KMS-11 (cell line): Measurements from ENCODE around the gene SMIM24.

Experiments
- H2AFZ ChIP-seq: fragments of 200-600 bp; sonication (generic); 2 replicates; pipeline ENCODE4 v1.6.1; 2016; ENCODE audit warnings: antibody characterized with exemption, mixed run types, low read depth
- H3K27ac ChIP-seq: fragments of 200-600 bp; sonication (generic); 2 replicates; pipeline ENCODE4 v1.6.1; 2016; ENCODE audit warnings: mild to moderate bottlenecking, mixed run types
- H3K27me3 ChIP-seq: fragments of 200-600 bp; sonication (generic); 2 replicates; pipeline ENCODE4 v1.6.1; 2017; ENCODE audit warnings: mild to moderate bottlenecking, low read depth, mixed run types, moderate library complexity; ENCODE audit not compliant: insufficient read depth
- H3K36me3 ChIP-seq: fragments of 200-600 bp; sonication (generic); 2 replicates; pipeline ENCODE4 v1.6.1; 2017; ENCODE audit warnings: mild to moderate bottlenecking, mixed run types; ENCODE audit not compliant: insufficient read depth
- H3K4me1 ChIP-seq: fragments of 200-600 bp; sonication (generic); 2 replicates; pipeline ENCODE4 v1.6.1; 2016; ENCODE audit warnings: mild to moderate bottlenecking, low read depth, mixed run types; ENCODE audit not compliant: poor library complexity, severe bottlenecking
- H3K4me2 ChIP-seq: fragments of 200-600 bp; sonication (generic); 2 replicates; pipeline ENCODE4 v1.7.0; 2016; ENCODE audit warnings: mild to moderate bottlenecking, mixed run types
- H3K4me3 ChIP-seq: fragments of 200-600 bp; sonication (generic); IDR thresholded peaks from 2 replicates; pipeline ENCODE4 v1.6.1; 2017; ENCODE audit warnings: low read depth, low read length, mixed read lengths; ENCODE audit not compliant: insufficient read depth
- H3K79me2 ChIP-seq: fragments of 200-600 bp; sonication (generic); 2 replicates; pipeline ENCODE4 v1.6.1; 2016; ENCODE audit warnings: low read depth, mixed run types; ENCODE audit not compliant: insufficient read depth
- H3K9ac ChIP-seq: fragments of 200-600 bp; sonication (generic); 2 replicates; pipeline ENCODE4 v1.6.1; 2016; ENCODE audit warnings: mild to moderate bottlenecking, mixed run types
- H4K20me1 ChIP-seq: fragments of 200-600 bp; sonication (generic); 2 replicates; pipeline ENCODE4 v1.6.1; 2016; ENCODE audit warnings: mild to moderate bottlenecking, mixed run types; ENCODE audit not compliant: insufficient read depth
- TF ChIP-seq, protein P1 (sequence below): fragments of 200-600 bp; sonication (generic); conservative IDR thresholded peaks from 2 replicates; pipeline ENCODE4 v1.6.1; 2017; ENCODE audit warnings: low read depth, mild to moderate bottlenecking, antibody characterized with exemption, low read length, moderate library complexity, mixed read lengths

The SMIM24 gene

DNA sequence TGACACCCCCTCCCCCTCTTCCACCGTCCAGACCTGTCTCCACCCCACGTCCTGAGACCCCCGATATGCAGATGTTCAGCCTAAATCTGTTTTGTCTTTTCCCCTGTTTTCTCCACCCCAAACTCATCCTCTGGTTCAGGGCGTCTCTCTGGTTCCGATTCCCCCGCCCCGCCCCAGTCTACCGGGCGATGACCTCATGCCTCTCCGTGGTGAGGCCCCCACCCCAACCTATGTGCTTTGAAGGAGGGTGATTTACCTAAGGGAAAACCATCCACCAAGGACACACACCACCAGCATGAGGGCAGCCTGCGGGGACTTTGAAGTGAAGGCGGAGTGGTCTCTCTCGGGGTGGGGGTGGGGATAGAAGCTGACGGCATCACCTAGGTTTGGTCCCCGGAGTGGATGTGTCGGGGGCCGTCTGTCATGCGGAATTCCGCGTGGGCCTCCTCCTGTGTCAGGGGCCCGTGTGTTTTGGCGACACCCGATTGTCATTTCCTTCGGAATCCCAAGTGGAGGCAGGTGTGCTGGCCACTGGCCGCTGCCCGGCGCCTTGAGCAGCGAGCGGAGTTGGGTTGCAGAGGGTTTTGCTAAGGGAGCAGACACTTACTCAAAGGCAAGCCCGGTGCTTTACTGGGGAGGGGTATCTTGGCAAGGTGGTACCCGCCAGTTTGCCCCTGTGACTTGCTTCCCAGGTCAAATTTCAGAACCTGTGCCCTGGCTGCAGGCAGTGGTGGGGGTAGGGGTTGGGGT lies 27.2 kb upstream of the SMIM24 start:
- Histone ChIP-seq H3K4me2 (peak overlapping the region; percentile 60), H3K27ac (no peak overlapping the region), H3K9ac (no peak overlapping the region; the same call in 1 of the 2 replicates), H3K4me1 (peaks cover 23% of the 10 kb centered on the region), H2AFZ (no peak overlapping the region), H4K20me1 (no peaks in the 10 kb centered on the region), H3K36me3 (no peaks in the 10 kb centered on the region), H3K27me3 (no peaks in the 10 kb centered on the region), H3K4me3 (no peak overlapping the region), H3K79me2 (peaks cover 37% of the 10 kb centered on the region)
- TF ChIP-seq, protein P1, sequence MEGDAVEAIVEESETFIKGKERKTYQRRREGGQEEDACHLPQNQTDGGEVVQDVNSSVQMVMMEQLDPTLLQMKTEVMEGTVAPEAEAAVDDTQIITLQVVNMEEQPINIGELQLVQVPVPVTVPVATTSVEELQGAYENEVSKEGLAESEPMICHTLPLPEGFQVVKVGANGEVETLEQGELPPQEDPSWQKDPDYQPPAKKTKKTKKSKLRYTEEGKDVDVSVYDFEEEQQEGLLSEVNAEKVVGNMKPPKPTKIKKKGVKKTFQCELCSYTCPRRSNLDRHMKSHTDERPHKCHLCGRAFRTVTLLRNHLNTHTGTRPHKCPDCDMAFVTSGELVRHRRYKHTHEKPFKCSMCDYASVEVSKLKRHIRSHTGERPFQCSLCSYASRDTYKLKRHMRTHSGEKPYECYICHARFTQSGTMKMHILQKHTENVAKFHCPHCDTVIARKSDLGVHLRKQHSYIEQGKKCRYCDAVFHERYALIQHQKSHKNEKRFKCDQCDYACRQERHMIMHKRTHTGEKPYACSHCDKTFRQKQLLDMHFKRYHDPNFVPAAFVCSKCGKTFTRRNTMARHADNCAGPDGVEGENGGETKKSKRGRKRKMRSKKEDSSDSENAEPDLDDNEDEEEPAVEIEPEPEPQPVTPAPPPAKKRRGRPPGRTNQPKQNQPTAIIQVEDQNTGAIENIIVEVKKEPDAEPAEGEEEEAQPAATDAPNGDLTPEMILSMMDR: no peak

DNA sequence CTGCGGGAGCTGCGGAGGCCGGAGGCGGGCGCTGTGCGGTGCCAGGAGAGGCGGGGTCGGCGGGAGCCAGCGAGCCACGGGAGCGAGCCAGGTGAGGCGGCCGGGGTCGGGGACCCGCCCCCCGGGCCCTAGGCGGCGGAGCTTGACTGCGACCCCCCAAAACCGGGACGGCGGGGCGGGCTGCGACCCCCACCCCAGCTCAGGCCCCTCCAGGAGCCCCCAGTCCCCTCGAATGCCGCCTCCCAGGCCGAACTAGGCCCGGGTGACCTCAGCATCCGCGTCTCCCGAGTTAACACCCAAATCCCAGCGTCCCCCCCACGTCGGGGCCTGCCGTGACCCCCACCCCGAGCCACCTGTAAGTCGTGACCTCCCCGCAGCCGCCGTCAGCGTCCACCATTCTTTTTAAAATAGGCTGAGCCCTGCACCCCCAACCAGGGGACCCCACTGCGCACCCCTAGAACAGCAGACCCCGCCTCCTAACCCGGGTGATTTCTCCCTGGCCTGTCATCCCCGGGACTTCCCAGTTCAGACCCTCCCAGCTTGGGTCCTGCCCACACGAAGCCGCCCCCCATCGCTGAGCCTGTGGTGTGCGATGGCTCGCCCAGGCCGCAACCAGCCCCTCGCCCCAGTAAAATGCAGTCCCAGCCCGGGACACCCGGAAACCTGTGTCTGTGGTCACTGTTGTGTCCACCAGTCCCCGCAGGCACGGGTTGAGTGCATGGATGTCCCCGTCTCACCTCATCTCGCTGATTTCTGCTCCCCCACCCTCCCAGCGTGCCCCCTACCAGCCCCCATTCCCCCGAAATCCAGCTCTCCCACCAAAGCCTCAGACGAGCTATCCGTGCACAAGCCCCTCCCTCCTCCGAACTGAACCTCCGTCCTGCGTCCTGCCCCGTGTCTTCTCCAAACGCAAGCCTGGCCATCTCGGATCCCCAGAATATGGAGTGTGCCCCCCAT lies 26.3 kb upstream of the SMIM24 start:
- Histone ChIP-seq H4K20me1 (no peaks in the 10 kb centered on the region), H3K9ac (peak overlapping the region; percentile 71; the same call in 1 of the 2 replicates), H3K79me2 (peaks cover 37% of the 10 kb centered on the region), H3K36me3 (no peaks in the 10 kb centered on the region), H3K27me3 (no peaks in the 10 kb centered on the region), H3K27ac (peak overlapping the region; percentile 32; the same call in 1 of the 2 replicates), H3K4me2 (peak overlapping the region; percentile 60), H2AFZ (peak overlapping the region; percentile 34; the same call in 1 of the 2 replicates), H3K4me3 (no peak overlapping the region), H3K4me1 (peaks cover 23% of the 10 kb centered on the region)
- TF ChIP-seq, protein P1: no peak

DNA sequence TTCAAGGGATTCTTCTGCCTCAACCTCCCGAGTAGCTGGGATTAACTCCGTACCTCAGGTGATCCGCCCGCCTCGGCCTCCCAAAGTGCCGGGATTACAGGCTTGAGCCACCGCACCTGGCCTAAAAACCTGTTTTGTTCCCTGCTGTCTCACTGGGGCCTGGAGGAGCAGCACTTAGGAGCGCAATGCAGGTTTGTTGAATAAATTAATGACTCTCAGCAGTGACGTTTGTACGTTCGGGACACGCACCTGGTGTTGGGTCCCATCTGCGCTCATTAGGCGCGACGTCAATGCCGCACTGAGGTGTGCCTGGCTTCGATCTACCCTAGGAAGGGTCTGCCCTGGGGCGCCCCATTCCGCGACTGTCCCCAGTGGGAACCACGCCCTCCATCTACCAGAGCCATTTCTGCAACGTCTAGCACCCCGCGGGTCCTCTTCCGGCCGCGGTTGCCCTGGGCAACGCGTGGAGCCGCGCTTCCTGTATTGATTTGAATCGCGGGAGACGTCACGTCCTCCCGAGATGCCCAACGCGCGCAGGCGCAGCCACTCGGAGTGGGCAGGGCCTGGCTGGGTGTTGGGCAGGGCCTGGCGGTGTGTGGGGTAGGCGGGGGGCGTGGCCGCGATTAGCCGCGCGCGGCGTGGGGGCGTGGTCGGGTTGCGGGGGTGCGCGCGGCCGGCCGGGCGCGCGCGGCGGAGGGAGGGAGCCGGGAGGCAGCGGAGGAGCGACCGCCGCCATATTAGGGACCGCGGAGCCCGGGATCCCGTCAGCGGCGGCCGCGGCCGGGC lies 25.5 kb upstream of the SMIM24 start, which contains the start of gene FZR1:
FZR1 (plus strand) TSS at position 714 of the 786 bp plus-strand sequence. CDS start 16,679 bp downstream, outside the sequence.
- TF ChIP-seq, protein P1: no peak
- peak within 1 kb of the TSS; percentile 84 for H3K9ac ChIP-seq
- H3K4me3 ChIP-seq: no peak within 1 kb of the TSS
- H3K4me2 ChIP-seq: peak within 1 kb of the TSS; percentile 67
- no peaks in the 10 kb centered on the region for H3K27me3 ChIP-seq
- H3K79me2 ChIP-seq: peaks cover 30% of the 10 kb centered on the region
- H3K27ac ChIP-seq: peak within 1 kb of the TSS; percentile 94
- peak within 1 kb of the TSS; percentile 83 for H2AFZ ChIP-seq
- peaks cover 29% of the 10 kb centered on the region for H3K4me1 ChIP-seq
- no peaks in the 10 kb centered on the region for H4K20me1 ChIP-seq
- no peaks in the 10 kb centered on the region for H3K36me3 ChIP-seq

DNA sequence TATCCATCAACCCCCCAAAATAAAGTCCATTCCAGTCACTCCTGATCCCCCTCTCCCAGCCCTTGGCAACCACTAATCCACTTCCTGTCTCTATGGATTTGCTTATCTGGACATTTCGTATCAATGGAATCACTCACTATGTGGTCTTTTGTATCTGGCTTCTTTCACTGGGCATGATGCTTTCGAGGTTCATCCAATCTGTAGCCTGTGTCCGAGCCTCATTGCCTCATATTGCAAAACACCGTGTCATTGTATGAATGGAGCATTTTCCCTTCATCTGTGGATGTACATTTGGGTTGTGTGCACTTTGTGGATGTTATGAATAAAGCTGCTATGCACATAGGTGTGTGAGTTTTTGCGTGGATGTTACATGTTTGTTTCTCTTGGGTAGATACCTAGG lies 24.4 kb upstream of the SMIM24 start:
- peaks cover 27% of the 10 kb centered on the region for H3K79me2 ChIP-seq
- H3K27ac ChIP-seq: peak overlapping the region; percentile 94; the same call in 1 of the 2 replicates
- no peaks in the 10 kb centered on the region for H3K36me3 ChIP-seq
- TF ChIP-seq, protein P1: no peak
- H4K20me1 ChIP-seq: no peaks in the 10 kb centered on the region
- H3K4me2 ChIP-seq: peak overlapping the region; percentile 67; the same call in 1 of the 2 replicates
- H3K4me1 ChIP-seq: peaks cover 30% of the 10 kb centered on the region
- H3K9ac ChIP-seq: no peak overlapping the region; the same call in 1 of the 2 replicates
- no peaks in the 10 kb centered on the region for H3K27me3 ChIP-seq
- H2AFZ ChIP-seq: peak overlapping the region; percentile 83; the same call in 1 of the 2 replicates
- no peak overlapping the region for H3K4me3 ChIP-seq
